Measurements from ENCODE around the gene ALPK3. TPM values are rescaled to one million over a fixed set of nuclear protein-coding genes. Genes with fewer than 3 reads are reported as not detected.
A peak's percentile ranks its signal among the peaks of the same experiment; 100 is the strongest.
"Not testable (repeated sequence)": the region's sequence is repeated elsewhere in the genome, so short reads cannot be mapped to it uniquely, and the experiment has no call there.

Gene ALPK3
- total RNA-seq, 1 donor from 2014 or later = 190 TPM

DNA sequence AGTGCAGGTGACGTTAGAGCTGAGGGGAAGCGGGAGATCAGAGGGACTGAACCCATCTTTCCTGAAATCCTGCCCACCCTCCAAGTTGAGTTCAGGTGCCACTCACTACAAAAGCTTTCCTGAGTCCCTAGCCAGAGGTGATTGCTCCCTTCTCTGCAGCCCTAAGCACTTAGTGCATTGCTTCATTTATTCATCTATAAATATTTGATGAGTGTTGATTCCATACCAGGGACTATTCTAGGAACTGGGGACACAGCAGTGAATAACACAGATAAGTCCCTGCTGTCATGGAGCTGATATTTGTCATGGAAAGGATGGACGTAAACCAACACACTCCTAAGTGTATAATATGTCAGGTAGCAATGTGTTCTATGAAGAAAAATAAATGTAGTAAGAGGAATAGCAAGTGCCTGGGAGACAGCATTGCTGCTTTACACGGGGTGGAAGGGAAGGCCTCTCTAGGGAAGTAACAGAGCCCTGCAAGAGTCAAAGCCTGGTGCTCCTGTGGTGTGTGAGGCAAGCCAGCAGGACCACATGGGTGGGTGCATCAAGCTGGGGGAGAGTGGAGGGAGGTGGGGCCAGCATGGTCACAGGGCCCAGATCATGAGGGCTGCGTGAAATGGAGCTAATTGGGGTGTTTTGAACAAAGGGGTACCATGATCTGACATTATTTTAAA, 18.6 kb downstream of the ALPK3 start:
- intact Hi-C loops (cut with DNase I) = no loop called here

GRCh38 chr15:84836844-84837243, 19.7 kb downstream of the ALPK3 start:
- intact Hi-C loops (cut with DNase I) = no loop called here
- DNase-seq (ENCODE audit: low spot score) = no peak

More for the DNA sequence above, 18.6 kb downstream of the ALPK3 start:
- no peak for DNase-seq (ENCODE audit: low spot score)

GRCh38 chr15:84839714-84840113, 22.6 kb downstream of the ALPK3 start:
- intact Hi-C loops (cut with DNase I) = loop anchor here (2.0 kb wide), 2 partner anchors 21 to 75 kb away; no protein-coding TSS in a partner anchor
- no peak for DNase-seq (ENCODE audit: low spot score)

DNA sequence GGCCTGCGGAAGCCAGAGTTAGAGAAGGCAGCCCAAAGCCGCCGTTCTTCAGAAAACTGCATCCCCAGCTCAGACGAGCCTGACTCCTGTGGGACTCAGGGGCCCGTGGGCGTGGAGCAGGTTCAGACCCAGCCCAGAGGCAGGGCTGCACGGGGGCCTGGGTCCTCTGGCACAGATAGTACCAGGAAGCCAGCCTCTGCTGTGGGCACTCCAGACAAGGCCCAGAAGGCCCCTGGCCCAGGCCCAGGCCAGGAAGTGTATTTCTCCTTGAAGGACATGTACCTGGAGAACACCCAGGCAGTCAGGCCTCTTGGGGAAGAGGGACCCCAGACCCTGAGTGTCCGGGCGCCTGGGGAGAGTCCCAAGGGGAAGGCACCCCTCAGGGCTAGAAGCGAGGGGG, 23.1 kb downstream of the ALPK3 start:
- DNase-seq (ENCODE audit: low spot score) = no peak

GRCh38 chr15:84840741-84841429, 23.7 kb downstream of the ALPK3 start:
- DNase-seq (ENCODE audit: low spot score) = peak; percentile 90
- intact Hi-C loops (cut with DNase I) = loop anchor here (2.0 kb wide), 2 partner anchors 22 to 74 kb away; no protein-coding TSS in a partner anchor

More for the DNA sequence above, 23.1 kb downstream of the ALPK3 start:
- intact Hi-C loops (cut with DNase I) = loop anchor here (2.0 kb wide), 2 partner anchors 21 to 75 kb away; no protein-coding TSS in a partner anchor

DNA sequence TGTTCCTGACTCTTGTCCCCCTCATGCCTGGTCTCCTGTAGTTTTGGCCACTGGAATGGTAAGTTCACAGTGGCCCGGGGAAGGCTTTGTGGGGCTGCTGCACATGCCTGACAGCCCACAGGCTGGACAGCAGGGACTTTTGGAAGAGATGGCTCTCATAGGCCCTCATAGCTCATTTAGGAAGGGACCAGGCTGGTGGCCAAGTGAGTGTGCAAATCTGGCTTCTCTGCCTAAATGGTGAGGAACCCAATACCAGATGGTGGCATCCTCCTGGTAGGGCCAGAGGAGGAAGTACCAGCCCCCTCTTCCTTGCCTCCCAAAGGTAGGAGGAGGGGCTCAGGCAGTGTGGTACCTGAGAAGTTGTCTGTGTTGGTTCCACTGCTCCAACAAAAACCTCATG, 25.6 kb downstream of the ALPK3 start:
- DNase-seq (ENCODE audit: low spot score) = no peak
- intact Hi-C loops (cut with DNase I) = no loop called here

- no peak for DNase-seq (ENCODE audit: low spot score)
- intact Hi-C loops (cut with DNase I) = no loop called here
Measured at GRCh38 chr15:84844964-84845363, 27.8 kb downstream of the ALPK3 start.

- DNase-seq (ENCODE audit: low spot score) = peak; percentile 91
- intact Hi-C loops (cut with DNase I) = not testable (repeated sequence)
Measured at GRCh38 chr15:84845631-84846030, 28.5 kb downstream of the ALPK3 start.

DNA sequence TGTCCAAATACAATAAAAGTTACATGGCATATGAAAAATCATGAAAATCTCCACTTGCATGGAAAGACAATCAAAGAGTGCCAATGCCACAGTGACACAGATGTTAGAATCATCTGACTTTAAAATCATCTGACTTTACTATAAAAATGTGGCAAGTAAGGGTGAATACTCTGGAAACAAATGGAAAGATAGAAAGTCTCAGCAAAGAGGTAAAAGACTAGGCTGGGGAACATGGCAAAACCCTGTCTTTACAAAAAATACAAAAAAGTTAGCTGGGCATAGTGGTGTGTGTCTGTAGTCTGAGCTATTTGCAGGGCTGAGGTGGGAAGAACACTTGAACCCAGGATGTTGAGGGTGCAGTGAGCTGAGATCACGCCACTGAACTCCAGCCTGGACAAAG, 29.1 kb downstream of the ALPK3 start:
- intact Hi-C loops (cut with DNase I) = no loop called here
- DNase-seq (ENCODE audit: low spot score) = no peak

DNA sequence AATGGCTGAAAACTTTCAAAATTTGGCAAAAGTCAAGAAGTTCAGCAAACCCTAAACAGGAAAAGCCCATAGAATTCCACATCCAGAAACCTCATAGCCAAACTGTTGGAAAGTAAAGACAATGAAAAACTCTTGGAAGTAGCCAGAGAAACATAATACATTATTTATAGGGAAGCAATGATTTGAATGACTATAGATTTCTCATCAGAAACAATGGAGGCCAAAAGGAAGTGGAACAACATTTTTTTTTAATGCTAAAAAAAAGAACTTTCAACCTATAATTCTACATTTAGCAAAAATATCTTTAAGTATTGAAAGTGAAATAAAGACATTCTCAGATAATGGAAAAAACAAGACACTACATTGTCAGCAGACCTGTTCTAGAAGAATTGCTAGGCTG, 30.2 kb downstream of the ALPK3 start:
- intact Hi-C loops (cut with DNase I) = no loop called here
- DNase-seq (ENCODE audit: low spot score) = no peak

DNA sequence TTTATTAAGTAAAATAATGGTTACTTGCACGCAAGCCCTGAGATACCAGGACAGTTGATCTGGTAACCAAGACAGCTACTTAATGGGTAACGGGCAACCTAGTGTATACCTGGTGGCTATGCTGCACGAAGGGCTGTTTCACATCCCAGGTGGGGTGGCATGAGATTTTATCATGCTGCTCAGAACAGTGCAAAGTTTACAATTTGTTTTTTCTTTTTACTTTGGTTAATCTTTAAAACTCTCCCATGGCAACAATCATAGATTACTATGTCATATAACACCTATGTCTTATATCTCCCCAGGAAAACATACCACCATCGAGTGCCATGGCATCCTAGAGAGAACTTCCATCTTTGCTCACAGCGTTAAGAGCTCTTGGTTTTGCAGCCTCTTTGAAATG, 35.1 kb downstream of the ALPK3 start:
- intact Hi-C loops (cut with DNase I) = loop anchor here (10.0 kb wide), 1 partner anchor 163 kb away; no protein-coding TSS in a partner anchor
- DNase-seq (ENCODE audit: low spot score) = no peak

- DNase-seq (ENCODE audit: low spot score) = no peak
- intact Hi-C loops (cut with DNase I) = loop anchor here (10.0 kb wide), 1 partner anchor 160 kb away; no protein-coding TSS in a partner anchor
Measured at GRCh38 chr15:84855136-84855535, 38.0 kb downstream of the ALPK3 start.

GRCh38 chr15:84855765-84856164, 38.6 kb downstream of the ALPK3 start:
- intact Hi-C loops (cut with DNase I) = loop anchor here (10.0 kb wide), 1 partner anchor 159 kb away; no protein-coding TSS in a partner anchor
- DNase-seq (ENCODE audit: low spot score) = no peak

GRCh38 chr15:84856731-84857417, 39.7 kb downstream of the ALPK3 start:
- DNase-seq (ENCODE audit: low spot score) = no peak
- intact Hi-C loops (cut with DNase I) = loop anchor here (10.0 kb wide), 1 partner anchor 158 kb away; no protein-coding TSS in a partner anchor

DNA sequence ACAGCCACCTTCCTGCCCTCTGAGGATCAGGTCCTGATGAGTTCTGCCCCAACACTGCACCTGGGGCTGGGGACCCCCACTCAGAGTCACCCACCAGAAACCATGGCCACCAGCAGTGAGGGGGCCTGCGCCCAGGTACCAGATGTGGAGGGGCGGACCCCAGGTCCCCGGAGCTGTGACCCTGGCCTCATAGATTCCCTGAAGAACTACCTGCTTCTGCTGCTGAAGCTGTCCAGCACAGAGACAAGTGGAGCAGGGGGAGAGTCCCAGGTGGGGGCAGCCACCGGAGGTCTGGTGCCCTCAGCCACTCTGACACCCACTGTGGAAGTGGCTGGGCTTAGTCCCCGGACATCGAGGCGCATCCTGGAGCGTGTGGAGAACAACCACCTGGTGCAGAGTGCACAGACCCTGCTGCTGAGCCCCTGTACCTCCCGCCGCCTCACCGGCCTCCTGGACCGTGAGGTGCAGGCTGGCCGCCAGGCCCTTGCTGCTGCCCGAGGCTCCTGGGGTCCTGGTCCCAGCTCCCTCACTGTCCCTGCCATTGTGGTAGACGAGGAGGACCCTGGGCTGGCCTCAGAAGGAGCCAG, 40.4 kb downstream of the ALPK3 start:
- no peak for DNase-seq (ENCODE audit: low spot score)
- intact Hi-C loops (cut with DNase I) = loop anchor here (10.0 kb wide), 1 partner anchor 157 kb away; no protein-coding TSS in a partner anchor

DNA sequence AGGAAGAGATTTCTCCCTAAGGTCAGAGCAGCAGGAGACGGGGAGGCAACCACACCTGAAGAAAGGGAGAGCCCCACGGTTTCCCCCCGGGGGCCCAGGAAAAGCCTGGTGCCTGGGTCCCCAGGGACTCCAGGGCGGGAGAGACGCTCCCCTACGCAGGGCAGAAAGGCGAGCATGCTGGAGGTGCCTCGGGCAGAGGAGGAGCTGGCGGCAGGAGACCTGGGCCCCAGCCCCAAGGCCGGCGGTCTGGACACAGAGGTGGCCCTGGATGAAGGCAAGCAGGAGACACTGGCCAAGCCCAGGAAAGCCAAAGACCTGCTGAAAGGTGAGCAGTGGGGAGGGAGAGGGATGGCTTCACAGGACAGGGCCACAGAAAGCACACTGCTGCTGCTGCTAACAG, 41.1 kb downstream of the ALPK3 start:
- no peak for DNase-seq (ENCODE audit: low spot score)
- intact Hi-C loops (cut with DNase I) = loop anchor here (10.0 kb wide), 1 partner anchor 157 kb away; no protein-coding TSS in a partner anchor

DNA sequence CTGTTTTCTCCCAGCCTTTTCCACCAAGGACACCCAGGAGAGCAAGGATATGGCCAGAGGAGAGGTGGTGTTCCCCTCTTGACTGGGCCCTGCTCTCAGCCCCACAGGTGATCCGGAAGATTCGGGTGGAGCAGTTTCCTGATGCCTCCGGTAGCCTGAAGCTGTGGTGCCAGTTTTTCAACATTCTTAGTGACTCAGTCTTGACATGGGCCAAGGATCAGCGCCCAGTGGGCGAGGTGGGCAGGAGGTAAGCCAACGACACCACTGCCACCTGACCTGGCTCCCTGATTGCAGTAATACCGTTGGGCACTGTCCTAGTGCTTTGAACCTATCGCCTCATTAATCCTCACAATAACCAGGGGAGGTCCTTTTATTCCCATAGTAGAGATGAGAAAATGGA, 42.0 kb downstream of the ALPK3 start:
- DNase-seq (ENCODE audit: low spot score) = no peak
- intact Hi-C loops (cut with DNase I) = loop anchor here (10.0 kb wide), 1 partner anchor 156 kb away; no protein-coding TSS in a partner anchor

GRCh38 chr15:84859651-84860050, 42.5 kb downstream of the ALPK3 start:
- DNase-seq (ENCODE audit: low spot score) = no peak
- intact Hi-C loops (cut with DNase I) = loop anchor here (5.0 to 10.0 kb wide), 2 partner anchors 68 to 155 kb away; no protein-coding TSS in a partner anchor

DNA sequence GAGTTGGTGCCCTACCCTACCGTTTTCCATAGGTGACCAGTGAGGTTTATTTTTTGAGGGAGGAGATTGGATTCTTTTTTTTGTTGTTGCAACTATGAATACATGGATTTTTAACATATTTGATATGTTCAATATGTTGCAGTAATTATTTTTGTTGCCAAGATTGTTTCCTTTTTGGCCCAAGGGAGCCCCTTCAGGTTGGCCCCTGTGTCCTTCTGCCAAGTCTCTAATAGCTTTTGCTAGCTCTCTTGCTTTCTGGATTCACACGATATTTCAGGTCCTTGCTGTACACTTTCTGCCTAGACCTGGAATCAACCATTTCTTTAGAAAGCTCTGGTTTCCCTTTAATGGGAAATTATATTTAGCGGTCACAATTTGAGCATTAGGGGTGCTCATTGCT, 44.6 kb downstream of the ALPK3 start:
- no peak for DNase-seq (ENCODE audit: low spot score)
- intact Hi-C loops (cut with DNase I) = loop anchor here (5.0 kb wide), 1 partner anchor 66 kb away; no protein-coding TSS in a partner anchor

Data from cardiac septum (tissue), 1 donor.